ENCODE measurements around the gene SMAP1. TPM values are rescaled to one million over a fixed set of nuclear protein-coding genes. Genes with fewer than 3 reads are reported as not detected.
A peak's percentile ranks its signal among the peaks of the same experiment; 100 is the strongest.

Gene SMAP1
- 10 to 100 TPM; 26.9 to 31.3 (median 27.4) TPM for polyA plus RNA-seq (ENCODE audit: insufficient read length in 4 of 4)

- peak; percentile 53 to 86 (median 81) for DNase-seq (ENCODE audit: low read depth in 4 of 4, low spot score in 2 of 4)
Observed at GRCh38 chr6:70667711-70668498, at the start of gene SMAP1. TSS of gene SMAP1 (plus strand) at chr6:70667883. CDS start at chr6:70668024, 141 bp downstream.

- no peak for DNase-seq (ENCODE audit: low read depth in 4 of 4, low spot score in 2 of 4)
Observed at GRCh38 chr6:70620746-70621145, 46.9 kb upstream of the SMAP1 start.

GRCh38 chr6:70622461-70622860, 45.2 kb upstream of the SMAP1 start:
- DNase-seq (ENCODE audit: low read depth in 4 of 4, low spot score in 2 of 4) = no peak

- DNase-seq (ENCODE audit: low read depth in 4 of 4, low spot score in 2 of 4) = no peak
Observed at GRCh38 chr6:70625436-70625835, 42.2 kb upstream of the SMAP1 start.

- DNase-seq (ENCODE audit: low read depth in 4 of 4, low spot score in 2 of 4) = no peak
Observed at GRCh38 chr6:70627500-70628254, 40.0 kb upstream of the SMAP1 start.

GRCh38 chr6:70629929-70630328, 37.8 kb upstream of the SMAP1 start:
- DNase-seq (ENCODE audit: low read depth in 4 of 4, low spot score in 2 of 4) = no peak

- DNase-seq (ENCODE audit: low read depth in 4 of 4, low spot score in 2 of 4) = no peak
Observed at GRCh38 chr6:70633870-70634269, 33.8 kb upstream of the SMAP1 start.

- DNase-seq (ENCODE audit: low read depth in 4 of 4, low spot score in 2 of 4) = no peak
Observed at GRCh38 chr6:70636596-70636995, 31.1 kb upstream of the SMAP1 start.

GRCh38 chr6:70638468-70638867, 29.2 kb upstream of the SMAP1 start:
- no peak for DNase-seq (ENCODE audit: low read depth in 4 of 4, low spot score in 2 of 4)

GRCh38 chr6:70651326-70651905, 16.3 kb upstream of the SMAP1 start:
- no peak for DNase-seq (ENCODE audit: low read depth in 4 of 4, low spot score in 2 of 4)

- no peak for DNase-seq (ENCODE audit: low read depth in 4 of 4, low spot score in 2 of 4)
Observed at GRCh38 chr6:70652216-70652615, 15.5 kb upstream of the SMAP1 start.

GRCh38 chr6:70657706-70658105, 10.0 kb upstream of the SMAP1 start:
- DNase-seq (ENCODE audit: low read depth in 4 of 4, low spot score in 2 of 4) = no peak

GRCh38 chr6:70663881-70664466, 3.7 kb upstream of the SMAP1 start:
- DNase-seq (ENCODE audit: low read depth in 4 of 4, low spot score in 2 of 4) = no peak

GRCh38 chr6:70666706-70667105, 977 bp upstream of the SMAP1 start:
- no peak for DNase-seq (ENCODE audit: low read depth in 4 of 4, low spot score in 2 of 4)

- peak in 1 of 4 donors; percentile 66 for DNase-seq (ENCODE audit: low read depth in 4 of 4, low spot score in 2 of 4)
Observed at GRCh38 chr6:70667256-70667710, 400 bp upstream of the SMAP1 start.

GRCh38 chr6:70668499-70668812, 773 bp downstream of the SMAP1 start:
- no peak for DNase-seq (ENCODE audit: low read depth in 4 of 4, low spot score in 2 of 4)

GRCh38 chr6:70669133-70669532, 1.4 kb downstream of the SMAP1 start:
- no peak for DNase-seq (ENCODE audit: low read depth in 4 of 4, low spot score in 2 of 4)

- DNase-seq (ENCODE audit: low read depth in 4 of 4, low spot score in 2 of 4) = no peak
Observed at GRCh38 chr6:70672549-70672948, 4.9 kb downstream of the SMAP1 start.

- DNase-seq (ENCODE audit: low read depth in 4 of 4, low spot score in 2 of 4) = no peak
Observed at GRCh38 chr6:70673054-70673453, 5.4 kb downstream of the SMAP1 start.

- DNase-seq (ENCODE audit: low read depth in 4 of 4, low spot score in 2 of 4) = no peak
Observed at GRCh38 chr6:70673601-70674000, 5.9 kb downstream of the SMAP1 start.

GRCh38 chr6:70675822-70676221, 8.1 kb downstream of the SMAP1 start:
- no peak for DNase-seq (ENCODE audit: low read depth in 4 of 4, low spot score in 2 of 4)
